NCI-H2107 treated with DMSO at 0.1 percent for 48 hours (cell line): Measurements from ENCODE around the gene PEX16.
A peak's percentile ranks its signal among the peaks of the same experiment; 100 is the strongest.

ENCODE experiments used
- DNase-seq: peaks from one replicate; lab custom pipeline; 2025; ENCODE audit not compliant: unreplicated experiment; lab: John Stamatoyannopoulos, UW

PEX16 gene

GRCh38 chr11:45917623-45918330 lies at the start of gene PEX16:
PEX16 (minus strand) TSS chr11:45917877; CDS start chr11:45917811, 66 bp downstream.
- DNase-seq, result peak; percentile 91

GRCh38 chr11:45964911-45965389 lies 47.3 kb upstream of the PEX16 start:
- peak; percentile 66 for DNase-seq

- no peak for DNase-seq
Observed at GRCh38 chr11:45961751-45962240, 44.1 kb upstream of the PEX16 start.

GRCh38 chr11:45960387-45961095 lies 42.9 kb upstream of the PEX16 start:
- DNase-seq, result no peak

GRCh38 chr11:45959851-45960250 lies 42.2 kb upstream of the PEX16 start:
- no peak for DNase-seq

- DNase-seq, result no peak
Observed at GRCh38 chr11:45949992-45950407, 32.3 kb upstream of the PEX16 start.

- DNase-seq, result no peak
Observed at GRCh38 chr11:45948356-45948755, 30.7 kb upstream of the PEX16 start.

GRCh38 chr11:45947885-45948284 lies 30.2 kb upstream of the PEX16 start:
- no peak for DNase-seq

- no peak for DNase-seq
Observed at GRCh38 chr11:45945397-45945999, 27.8 kb upstream of the PEX16 start.

GRCh38 chr11:45942381-45942780 lies 24.7 kb upstream of the PEX16 start:
- no peak for DNase-seq

- DNase-seq, result no peak
Observed at GRCh38 chr11:45941285-45941684, 23.6 kb upstream of the PEX16 start.

- DNase-seq, result no peak
Observed at GRCh38 chr11:45939836-45940235, 22.2 kb upstream of the PEX16 start.

GRCh38 chr11:45937916-45938315 lies 20.2 kb upstream of the PEX16 start:
- no peak for DNase-seq

- DNase-seq, result no peak
Observed at GRCh38 chr11:45936511-45937054, 18.9 kb upstream of the PEX16 start.

- DNase-seq, result no peak
Observed at GRCh38 chr11:45935349-45936064, 17.8 kb upstream of the PEX16 start.

GRCh38 chr11:45934580-45935318 lies 17.1 kb upstream of the PEX16 start:
- no peak for DNase-seq

- DNase-seq, result no peak
Observed at GRCh38 chr11:45933846-45934579, 16.3 kb upstream of the PEX16 start.

GRCh38 chr11:45933131-45933831 lies 15.6 kb upstream of the PEX16 start:
- DNase-seq, result no peak

GRCh38 chr11:45932217-45932616 lies 14.5 kb upstream of the PEX16 start:
- DNase-seq, result no peak
